TTC549 (cell line): ENCODE results near the gene RPS6KA1.

Experiments
- FAIRE-seq: peaks from 2 replicates; lab custom pipeline; 2012; peaks lifted over from hg19 to GRCh38; lab: Jason Lieb, UNC

Gene RPS6KA1

DNA sequence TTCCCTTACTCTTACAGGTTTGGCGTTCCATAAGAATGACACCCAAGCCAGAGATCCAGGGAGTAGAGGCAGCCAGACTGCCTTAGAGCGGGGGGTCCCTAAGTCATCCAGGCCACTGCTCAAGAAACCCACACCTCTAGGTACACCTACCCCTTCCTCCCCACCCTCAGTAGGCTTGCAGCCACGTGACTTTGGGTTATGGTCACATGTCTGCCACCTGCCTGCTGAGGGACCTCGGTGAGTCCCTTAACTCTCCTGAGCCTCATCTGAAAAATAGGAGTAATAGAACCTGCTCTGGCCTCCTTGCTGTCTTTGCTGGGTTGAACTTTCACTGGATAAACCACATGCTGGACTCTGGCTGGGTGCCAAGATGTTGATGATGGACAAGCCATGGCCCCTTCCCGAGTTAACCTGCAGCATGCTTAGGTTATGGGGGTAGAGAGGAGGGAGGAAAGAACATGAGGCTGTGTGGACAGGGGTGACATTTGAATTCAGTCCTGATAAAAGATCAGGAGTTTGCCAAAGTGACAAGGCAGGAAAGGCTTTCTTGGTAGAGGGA is 4.5 kb downstream of the RPS6KA1 start:
- no peak for FAIRE-seq

DNA sequence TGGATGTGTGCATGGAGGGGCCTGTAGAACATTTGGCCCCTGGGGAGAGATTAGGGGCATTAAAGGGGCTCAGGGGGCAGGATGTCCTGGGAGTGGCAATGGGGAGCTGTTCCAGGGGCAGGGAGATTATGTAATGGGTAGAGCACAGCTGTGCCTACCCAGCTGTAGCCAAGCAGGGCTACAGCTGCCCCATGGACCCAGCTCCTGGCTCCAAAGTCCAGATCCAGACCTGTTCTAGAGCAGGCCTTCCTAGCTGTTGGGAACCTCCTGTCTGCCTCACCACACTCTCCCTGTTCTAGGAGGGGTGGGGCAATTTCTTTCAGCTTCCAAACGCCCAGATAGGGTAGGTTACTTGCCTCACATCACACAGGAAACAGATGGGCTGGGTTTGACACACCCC is 5.6 kb downstream of the RPS6KA1 start:
- no peak for FAIRE-seq

DNA sequence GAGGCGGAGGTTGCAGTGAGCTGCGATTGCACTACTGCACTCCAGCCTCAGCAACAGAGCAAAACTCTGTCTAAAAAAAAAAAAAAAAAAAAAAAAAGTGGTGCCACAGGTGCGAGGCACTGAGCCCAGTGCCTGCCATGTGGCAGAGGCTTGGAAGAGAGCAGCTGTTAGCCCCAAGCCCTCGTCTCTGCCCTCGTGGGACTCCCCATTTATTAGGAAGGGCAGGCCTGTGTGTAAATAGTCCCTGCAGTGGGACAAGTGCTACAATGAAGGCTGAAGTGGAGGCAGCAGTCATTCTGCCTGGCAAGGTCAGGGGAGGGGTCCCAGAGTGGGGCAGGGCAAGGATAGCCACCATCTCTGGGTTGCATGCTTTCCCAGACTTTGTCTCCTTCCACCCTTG is 6.5 kb downstream of the RPS6KA1 start:
- no peak for FAIRE-seq

DNA sequence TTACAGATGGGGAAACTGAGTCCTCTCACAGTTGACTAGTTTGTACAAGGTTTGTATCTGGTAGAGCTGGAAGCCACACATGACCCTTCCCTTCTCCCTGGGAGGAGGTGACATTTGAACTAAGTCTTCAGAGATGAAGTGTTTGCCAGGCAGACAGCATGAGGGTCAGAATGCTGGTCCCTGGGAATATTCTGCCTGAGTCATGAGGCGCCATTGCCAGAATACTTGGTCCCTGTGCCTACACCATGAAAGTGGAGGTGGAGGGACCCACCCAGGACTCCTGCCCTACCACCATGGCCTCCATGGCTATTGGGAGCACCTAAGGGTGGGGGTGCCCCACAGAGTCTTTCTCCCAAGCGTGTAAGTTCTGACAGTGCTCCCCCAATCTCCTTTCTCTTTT is 7.0 kb downstream of the RPS6KA1 start:
- no peak for FAIRE-seq

DNA sequence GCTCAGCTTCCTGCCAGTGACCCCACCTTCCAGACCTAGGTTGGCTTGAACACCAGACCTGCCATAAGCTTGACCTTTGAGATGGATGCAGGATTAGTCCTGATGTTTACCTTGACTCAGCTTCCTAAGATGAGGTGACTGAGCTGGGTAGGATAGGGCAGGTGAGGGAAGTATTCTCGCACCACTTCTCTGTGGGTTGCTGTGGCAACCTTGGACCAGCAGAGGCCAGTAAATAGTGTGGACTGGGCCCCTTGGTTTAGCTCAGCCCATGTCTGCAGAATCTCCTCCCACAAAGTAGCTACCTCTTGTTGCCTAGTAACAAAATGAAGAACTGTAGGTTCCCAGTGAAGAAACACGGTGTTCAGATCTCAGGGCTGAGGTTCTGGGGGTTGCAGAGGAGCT is 8.4 kb downstream of the RPS6KA1 start:
- FAIRE-seq = no peak

DNA sequence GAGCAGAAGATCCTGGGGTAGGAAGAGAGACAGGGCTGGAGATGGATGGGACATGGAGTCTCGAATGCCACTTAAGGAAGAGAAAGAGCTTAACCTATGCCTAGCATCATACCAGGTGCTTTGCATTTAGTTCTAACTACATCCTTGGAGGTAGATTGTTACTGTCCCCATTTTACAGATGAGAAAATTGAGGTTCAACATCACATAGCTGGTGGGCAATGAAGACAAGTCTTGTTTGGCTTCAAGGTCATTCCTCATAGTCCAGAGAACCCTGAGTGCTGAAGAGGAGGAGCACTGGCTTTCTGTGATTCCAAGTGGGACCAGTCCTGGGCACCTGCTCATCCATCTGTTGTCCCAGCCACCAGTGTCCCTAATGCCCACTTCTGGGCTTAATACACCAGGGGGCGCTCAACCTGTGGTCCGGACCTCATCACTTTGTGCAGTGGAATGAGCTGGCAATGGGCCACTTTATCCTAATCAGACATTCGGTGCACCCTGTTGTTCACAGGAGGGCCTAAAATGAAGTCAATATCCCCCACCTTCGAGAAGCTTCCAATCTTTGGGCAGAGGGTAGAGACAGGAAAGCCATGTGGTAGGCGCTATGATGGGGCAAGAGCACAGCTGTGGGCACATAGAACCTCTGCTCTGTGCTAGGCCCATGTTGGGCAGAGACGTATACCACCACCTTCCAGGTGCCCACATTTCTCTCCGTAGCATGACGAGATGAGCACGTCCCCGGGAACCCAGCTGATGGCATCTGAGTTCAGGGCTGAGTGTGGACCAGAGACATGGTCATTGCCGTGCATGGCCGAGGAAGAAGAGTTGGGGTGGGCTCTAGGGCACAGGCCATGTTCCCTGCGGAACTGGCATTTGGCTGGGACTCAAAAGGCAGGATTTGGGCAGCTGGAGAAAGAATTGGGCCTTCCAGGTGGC is 9.2 kb downstream of the RPS6KA1 start:
- FAIRE-seq = no peak

DNA sequence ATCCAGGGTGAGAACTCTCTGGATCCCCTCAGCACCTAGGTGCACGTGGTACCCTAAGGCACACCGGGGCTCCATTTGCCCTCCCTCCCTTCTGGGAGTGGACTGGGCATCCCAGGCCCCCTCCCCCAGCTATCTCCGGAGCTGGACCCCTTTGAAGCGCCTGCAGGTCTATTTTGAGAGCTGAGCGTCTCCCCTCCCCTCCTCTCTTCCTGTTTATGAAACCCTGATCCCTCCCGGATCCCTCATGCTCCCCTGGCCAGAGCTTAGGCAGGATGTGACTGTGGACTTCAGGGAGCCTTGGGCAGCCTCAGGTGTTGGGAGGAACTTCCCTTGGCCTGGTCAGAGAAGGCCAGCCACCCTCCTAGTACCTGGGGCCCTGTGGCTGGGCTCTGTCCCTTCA is 10.2 kb downstream of the RPS6KA1 start:
- FAIRE-seq = no peak

DNA sequence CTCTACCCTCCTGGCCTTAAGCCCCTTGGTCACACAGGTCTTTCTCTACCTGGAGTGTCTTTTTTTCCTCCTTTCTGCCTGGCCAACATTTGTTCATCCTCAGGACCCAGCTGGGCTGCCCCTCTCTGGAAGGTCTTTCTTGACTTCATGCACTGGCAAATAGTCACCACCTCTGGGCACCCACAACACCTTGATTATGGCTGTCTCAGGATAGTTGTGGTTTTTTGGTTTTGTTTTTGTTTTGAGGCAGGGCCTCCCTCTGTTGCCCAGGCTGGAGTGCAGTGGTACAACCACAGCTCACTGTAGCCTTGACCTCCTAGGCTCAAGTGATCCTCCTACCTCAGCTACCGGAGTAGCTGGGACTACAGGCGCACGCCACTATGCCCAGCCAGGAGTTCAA is 10.8 kb downstream of the RPS6KA1 start:
- no peak for FAIRE-seq

DNA sequence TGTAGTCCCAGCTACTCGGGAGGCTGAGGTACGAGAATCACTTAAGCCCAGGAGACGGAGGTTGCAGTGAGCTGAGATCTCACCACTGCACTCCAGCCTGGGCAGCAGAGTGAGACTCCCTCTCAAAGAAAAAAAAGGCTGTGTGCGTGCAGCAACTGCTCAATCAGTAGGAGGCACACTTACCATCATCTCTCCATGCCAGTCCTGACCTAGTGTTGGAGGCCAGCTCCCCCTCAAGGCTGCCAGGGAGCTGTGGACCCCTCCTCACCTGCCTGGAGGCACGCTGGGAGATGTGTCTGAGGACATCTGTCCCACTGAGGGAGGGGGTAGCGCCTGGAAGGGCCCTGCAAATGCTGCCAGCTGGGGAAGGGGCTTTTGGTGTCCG is 11.9 kb downstream of the RPS6KA1 start:
- no peak for FAIRE-seq

DNA sequence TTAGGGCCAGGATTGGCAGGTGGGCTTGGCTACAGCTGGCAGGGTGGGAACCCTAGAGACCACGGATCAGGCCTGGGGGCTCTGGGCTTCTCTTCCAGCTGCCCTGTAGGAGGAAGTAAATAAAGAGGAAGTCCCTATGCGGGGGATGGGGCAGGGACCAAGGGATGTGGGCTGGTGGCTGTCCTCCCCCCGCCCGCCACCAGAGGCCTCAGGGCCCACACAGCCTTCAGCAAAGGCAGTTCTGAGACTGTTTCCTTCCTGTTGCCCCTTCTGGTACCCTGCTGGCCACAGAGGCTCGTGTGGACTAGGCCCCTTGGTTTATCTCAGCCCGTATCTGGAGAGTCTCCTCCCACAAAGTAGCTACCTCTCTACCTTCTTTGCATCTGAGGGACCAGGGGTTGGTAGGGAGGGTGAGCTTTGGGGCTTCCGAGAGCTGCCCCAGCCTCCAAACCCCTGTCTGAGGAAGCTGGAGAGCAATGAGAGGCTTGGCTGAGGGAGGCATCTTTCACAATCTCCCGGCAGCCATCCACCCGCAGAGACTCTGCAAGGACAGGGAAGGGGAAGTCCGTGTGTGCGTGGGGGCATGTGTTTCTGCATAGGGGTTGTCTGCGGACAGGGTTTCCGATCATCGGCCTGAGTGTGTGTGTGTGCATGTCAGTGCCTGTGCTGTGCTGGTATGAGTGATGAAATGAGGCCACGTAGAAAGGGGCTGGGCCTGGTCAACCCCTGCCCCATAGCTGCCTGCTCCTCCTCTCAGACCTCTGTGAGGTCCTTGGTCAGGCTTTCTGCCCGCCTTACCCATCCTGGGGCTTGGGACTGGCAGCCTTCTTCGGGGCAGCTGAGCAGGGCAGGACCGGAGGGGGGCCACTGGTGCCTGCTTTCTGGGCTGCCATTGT is 12.5 kb downstream of the RPS6KA1 start:
- no peak for FAIRE-seq

DNA sequence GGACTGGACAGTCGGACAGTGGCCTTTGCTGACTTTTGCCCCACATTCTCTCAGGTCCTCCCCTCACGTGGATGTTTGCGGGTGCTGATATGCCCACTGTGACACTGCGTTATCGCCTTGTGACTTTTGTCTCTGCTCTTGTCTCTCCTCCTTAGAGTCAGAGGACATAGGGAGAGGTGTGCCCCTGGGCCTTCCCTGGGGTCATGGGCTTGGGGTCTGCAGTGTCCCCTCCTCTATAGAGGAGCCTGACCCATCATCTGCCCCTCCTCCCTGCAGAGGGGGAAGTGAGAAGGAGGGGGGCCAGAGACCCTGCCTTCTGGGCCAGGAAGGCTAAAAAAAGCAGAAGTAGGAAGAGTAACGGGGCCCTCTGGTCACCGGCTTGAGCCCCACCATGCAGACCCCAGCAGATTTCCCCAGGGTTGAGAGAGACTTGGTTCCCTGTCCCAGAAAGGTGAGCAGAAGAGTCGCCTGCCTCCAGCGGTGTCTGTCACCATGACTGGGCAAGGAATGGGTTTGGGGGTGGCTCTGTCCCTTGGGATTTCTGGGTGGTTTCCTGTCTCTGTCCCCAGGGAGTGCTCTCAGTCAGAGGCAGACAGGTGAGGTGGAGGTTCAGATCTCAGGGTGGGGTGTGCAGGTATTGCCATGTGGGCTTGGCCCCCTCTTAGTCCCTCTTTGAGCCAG is 13.3 kb downstream of the RPS6KA1 start:
- no peak for FAIRE-seq

DNA sequence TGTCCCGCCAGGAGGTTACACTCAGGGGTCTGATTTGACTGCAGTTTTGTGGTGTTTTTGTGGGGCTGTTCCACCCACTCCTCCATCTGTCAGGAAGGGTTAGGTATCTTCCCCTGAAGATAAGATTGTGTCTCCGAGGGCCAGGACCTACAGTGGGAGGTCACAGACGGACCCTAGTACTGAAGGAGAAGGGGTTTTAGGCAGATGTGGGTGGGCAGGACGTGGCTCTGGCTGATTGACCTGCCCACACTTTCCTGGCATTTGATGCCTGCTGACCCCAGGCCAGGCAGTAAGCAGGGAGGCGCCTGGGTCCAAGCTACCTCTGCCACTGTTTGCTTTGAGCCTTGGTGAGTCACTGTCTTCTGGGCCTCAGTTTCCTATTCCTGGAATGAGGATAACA is 13.9 kb downstream of the RPS6KA1 start:
- FAIRE-seq = no peak

DNA sequence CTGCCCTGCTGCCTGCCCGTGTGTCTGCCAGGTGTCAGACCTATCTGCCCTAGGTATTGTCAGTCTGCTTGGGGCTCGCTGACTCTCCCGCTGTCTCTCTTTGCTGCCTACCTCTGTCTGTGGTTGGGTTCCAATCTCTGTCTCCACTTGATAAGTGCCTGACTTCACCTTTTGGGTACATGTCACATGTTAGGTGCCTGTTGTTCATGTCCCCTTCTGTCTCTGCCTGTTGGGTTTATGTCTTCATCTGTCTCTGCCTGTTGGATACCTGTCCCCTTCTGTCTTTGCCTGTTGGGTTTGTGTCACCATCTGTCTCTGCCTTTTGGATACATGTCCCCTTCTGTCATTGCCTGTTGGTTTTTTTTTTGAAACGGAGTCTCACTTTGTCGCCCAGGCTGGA is 14.6 kb downstream of the RPS6KA1 start:
- FAIRE-seq = no peak

DNA sequence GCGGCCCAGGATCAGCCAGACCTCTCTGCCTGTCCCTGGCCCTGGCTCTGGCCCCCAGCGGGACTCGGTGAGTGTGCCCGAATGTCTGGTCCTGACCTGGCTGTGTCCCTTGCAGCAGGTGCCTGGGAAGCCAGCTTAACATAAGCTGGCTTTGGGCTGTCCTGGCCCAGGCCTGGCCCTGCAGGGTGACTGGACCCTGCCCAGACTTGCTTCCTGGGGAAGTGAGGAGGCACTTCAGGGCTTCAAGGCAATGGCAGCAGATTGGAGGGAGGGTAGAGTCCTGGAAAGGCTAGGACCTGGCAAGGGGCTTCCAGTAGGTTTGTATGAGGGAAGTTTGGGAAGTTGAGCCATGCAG is 16.4 kb downstream of the RPS6KA1 start:
- FAIRE-seq = no peak

DNA sequence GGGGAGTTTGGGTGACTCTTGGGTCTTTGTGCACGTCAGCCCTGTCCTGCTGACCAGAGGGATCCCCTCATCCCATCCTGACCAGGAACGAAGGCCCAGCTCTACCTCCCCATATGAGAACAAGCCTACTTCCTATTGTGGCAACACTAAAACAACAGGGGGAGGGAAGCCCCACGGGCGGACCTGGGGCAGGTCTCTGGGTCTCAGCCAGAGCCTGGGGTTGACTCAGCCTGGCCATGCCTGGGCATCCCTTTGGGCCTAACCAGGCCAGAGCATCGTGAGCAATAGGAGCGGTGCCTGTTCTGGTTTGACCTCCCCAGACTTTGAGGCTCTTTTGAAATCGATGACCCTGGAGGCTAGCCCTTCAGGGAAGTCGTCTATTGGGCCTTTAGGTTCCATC is 16.8 kb downstream of the RPS6KA1 start:
- FAIRE-seq = no peak

DNA sequence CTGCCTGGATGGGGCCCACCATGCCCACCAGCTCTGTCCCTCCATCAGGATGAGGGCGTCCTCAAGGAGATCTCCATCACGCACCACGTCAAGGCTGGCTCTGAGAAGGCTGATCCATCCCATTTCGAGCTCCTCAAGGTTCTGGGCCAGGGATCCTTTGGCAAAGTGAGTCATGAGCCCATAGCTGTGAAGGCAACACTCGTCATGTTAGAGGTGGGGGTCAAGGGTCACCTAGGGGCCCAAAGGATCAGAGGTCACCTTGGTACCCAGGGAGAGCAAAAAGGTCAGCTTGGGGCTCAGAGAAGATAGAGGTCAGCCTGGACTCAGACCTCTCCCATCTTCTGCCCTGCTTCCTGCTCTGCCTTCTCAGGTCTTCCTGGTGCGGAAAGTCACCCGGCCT is 17.3 kb downstream of the RPS6KA1 start:
- no peak for FAIRE-seq

DNA sequence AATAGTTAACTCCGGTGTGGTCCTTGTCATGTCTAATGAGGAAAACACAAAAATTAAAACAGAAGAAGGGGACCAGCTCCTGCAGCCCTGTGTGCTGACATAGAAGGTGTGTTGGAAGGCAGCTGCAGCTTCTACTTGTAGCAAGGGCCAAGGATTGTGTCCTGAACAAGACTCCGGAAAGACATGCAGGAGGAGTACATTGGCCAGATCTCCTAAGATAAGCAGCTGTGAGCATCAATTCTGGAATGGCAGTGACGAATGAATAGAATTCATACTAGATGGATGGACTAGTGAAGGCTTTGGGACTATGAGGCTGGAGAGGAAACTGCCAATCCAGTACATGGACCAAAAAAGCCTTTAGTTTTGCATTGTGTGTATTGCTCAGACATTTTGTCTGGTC is 19.3 kb downstream of the RPS6KA1 start:
- no peak for FAIRE-seq

DNA sequence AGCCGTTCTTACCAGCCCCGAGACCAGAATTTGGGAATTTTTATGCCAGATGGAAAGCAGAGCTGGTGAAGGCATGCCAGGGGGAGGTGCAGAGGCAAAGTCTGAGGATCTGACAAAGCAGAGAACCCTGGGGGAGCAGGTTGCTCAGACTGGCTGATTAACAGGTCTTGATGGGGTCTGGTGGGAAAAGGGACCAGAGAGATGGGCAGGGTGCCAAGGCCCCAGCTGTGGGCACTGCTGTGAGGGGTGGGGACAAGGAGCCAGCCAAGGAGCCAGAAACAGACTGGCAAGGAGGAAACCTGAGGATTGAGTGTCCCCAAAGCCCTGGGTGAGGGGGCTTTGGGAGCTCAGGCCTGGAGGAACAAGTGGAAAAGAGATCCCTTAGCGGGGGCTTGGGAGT is 21.4 kb downstream of the RPS6KA1 start:
- no peak for FAIRE-seq

DNA sequence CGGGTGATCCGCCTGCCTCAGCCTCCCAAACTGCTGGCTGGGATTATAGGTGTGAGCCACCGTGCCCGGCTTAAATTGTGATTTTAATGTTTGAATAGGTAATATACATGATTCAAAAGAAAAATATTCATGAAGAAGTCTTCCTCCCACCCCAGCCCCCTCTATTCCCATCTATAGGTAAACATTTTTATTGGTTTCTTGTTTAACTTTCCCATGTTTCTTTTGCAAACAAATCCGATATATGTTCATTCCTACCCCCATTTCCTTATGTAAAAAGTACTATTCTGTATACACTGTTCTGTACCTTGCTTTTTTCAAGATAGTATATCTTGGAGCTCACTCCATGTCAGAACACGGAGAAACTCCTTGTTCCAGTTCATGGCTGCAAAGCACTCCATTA is 23.2 kb downstream of the RPS6KA1 start:
- no peak for FAIRE-seq

DNA sequence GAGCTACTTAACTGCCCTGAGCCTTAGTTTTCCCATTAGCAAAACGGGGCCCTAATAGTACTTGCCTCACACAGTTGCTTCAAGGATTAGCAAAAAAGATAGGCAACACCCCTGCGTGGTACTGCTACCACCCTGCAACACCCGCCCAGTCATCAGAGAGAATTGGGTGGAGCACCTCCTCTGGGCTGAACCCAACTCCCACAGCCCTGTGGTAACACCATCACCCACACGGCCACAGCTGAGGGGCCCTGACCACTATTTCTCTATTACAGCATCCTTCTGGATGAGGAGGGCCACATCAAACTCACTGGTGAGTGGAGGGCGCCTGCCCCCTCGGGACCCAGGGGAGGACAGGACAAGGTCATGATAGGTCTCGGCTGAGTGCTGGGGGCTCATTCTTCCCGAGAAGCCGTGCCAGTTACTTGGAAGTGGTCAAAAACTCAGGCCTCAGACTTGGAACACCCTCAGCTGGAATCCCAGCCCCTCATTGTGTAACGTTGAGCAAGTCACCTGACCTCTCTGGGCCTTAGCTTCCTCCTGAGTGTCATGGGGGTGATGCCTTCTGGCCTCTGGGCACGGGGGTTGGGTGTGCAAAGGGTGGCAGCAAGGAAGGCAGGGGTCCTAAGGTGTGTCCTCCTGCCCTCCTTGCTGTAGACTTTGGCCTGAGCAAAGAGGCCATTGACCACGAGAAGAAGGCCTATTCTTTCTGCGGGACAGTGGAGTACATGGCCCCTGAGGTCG is 24.6 kb downstream of the RPS6KA1 start:
- FAIRE-seq = no peak

DNA sequence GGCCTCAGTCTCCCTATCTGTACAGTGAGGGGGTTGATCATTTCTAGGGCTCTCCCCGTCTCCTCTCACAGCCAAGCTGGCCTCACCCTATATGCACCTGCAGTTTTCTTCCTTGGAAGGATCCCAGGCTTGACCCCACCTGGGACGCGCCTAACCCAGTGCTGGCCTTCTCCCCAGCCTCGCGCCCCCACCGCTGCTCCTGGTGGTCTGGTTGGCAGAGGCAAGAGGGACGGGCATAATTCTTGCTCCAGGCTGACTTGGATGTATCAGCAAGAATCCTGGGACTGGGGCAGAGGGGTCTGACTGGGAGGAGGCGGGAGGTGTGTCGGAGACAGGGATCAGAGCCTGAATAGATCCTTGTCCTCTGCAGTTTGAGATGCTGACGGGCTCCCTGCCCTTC is 25.2 kb downstream of the RPS6KA1 start:
- FAIRE-seq = no peak

DNA sequence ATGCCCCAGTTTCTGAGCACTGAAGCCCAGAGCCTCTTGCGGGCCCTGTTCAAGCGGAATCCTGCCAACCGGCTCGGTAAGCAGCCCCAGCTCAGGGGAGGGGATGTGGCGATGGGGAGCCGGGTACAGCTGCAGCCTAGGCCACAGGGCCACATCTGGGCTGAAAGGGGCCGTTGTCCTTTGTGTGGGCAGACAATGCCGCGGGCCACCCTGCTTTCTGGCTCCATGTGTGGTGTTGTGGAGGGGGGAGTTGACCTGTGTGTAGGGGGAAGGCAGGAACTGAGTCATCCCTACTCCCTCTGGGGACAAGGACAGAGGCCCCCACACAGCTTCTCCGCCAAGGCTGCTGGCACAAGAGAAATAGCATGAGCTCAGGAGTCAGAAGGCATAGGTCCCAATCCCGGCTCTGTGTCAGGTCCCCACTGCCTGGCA is 26.0 kb downstream of the RPS6KA1 start:
- no peak for FAIRE-seq
